NCI-H82 treated with DMSO at 0.1 percent for 48 hours (cell line): ENCODE measurements around the gene TRIM17.

Experiments
- DNase-seq: peaks from one replicate; lab custom pipeline; 2025; ENCODE audit not compliant: unreplicated experiment; lab: John Stamatoyannopoulos, UW

The TRIM17 gene

GRCh38 chr1:228416217-228416933, at the start of gene TRIM17:
TRIM17 (minus strand) TSS chr1:228416861; CDS start chr1:228415072, 1,789 bp downstream.
- DNase-seq, result no peak

- peak; percentile 39 for DNase-seq
Measured at GRCh38 chr1:228465571-228466146, 49.0 kb upstream of the TRIM17 start.

GRCh38 chr1:228465141-228465540, 48.5 kb upstream of the TRIM17 start:
- no peak for DNase-seq

- DNase-seq, result peak; percentile 96
Measured at GRCh38 chr1:228464487-228464983, 47.9 kb upstream of the TRIM17 start.

GRCh38 chr1:228463559-228464455, 47.1 kb upstream of the TRIM17 start:
- peak; percentile 85 for DNase-seq

- DNase-seq, result peak; percentile 23
Measured at GRCh38 chr1:228463009-228463558, 46.4 kb upstream of the TRIM17 start.

- DNase-seq, result no peak
Measured at GRCh38 chr1:228462560-228462959, 45.9 kb upstream of the TRIM17 start.

- no peak for DNase-seq
Measured at GRCh38 chr1:228460821-228461220, 44.2 kb upstream of the TRIM17 start.

- peak; percentile 68 for DNase-seq
Measured at GRCh38 chr1:228459091-228459993, 42.7 kb upstream of the TRIM17 start.

- peak; percentile 100 for DNase-seq
Measured at GRCh38 chr1:228457396-228458176, 40.9 kb upstream of the TRIM17 start.

GRCh38 chr1:228457017-228457395, 40.3 kb upstream of the TRIM17 start:
- DNase-seq, result no peak

GRCh38 chr1:228456252-228457016, 39.8 kb upstream of the TRIM17 start:
- DNase-seq, result peak; percentile 62

- DNase-seq, result no peak
Measured at GRCh38 chr1:228455715-228456114, 39.1 kb upstream of the TRIM17 start.

GRCh38 chr1:228454238-228454637, 37.6 kb upstream of the TRIM17 start:
- no peak for DNase-seq

GRCh38 chr1:228453614-228454013, 37.0 kb upstream of the TRIM17 start:
- no peak for DNase-seq

- no peak for DNase-seq
Measured at GRCh38 chr1:228453022-228453560, 36.4 kb upstream of the TRIM17 start.

- DNase-seq, result no peak
Measured at GRCh38 chr1:228452194-228453021, 35.7 kb upstream of the TRIM17 start.

- DNase-seq, result no peak
Measured at GRCh38 chr1:228450200-228450599, 33.5 kb upstream of the TRIM17 start.
